ENCODE measurements around the gene DGKI. TPM values are rescaled to one million over a fixed set of nuclear protein-coding genes. Genes with fewer than 3 reads are reported as not detected.

Gene DGKI
- total RNA-seq, 2 donors from 2014 or later = 4.4 to 5.9 TPM

GRCh38 chr7:137579913-137580640 lies 266.7 kb downstream of the DGKI start:
- H3K27me3 ChIP-seq = no peaks in the 10 kb centered on the region
- H3K36me3 ChIP-seq = no peaks in the 10 kb centered on the region
- no peaks in the 10 kb centered on the region for H3K4me1 ChIP-seq
- no peak overlapping the region for H3K4me3 ChIP-seq
- no peak overlapping the region for H3K27ac ChIP-seq
- TF ChIP-seq CTCF (IDR thresholded peaks at IDR 0.05) = no peak
- DNase-seq (ENCODE audit: low spot score) = no peak
- H3K9me3 ChIP-seq = no peaks in the 10 kb centered on the region

GRCh38 chr7:137578541-137578940 lies 268.2 kb downstream of the DGKI start:
- no peak for TF ChIP-seq CTCF (IDR thresholded peaks at IDR 0.05)
- H3K4me3 ChIP-seq = no peak overlapping the region
- DNase-seq (ENCODE audit: low spot score) = no peak
- H3K4me1 ChIP-seq = no peaks in the 10 kb centered on the region
- no peaks in the 10 kb centered on the region for H3K36me3 ChIP-seq
- no peak overlapping the region for H3K27ac ChIP-seq
- H3K27me3 ChIP-seq = no peaks in the 10 kb centered on the region
- no peaks in the 10 kb centered on the region for H3K9me3 ChIP-seq

- Histone ChIP-seq H3K4me3 (no peak overlapping the region), H3K27ac (no peak overlapping the region), H3K36me3 (no peaks in the 10 kb centered on the region), H3K9me3 (no peaks in the 10 kb centered on the region), H3K4me1 (no peaks in the 10 kb centered on the region), H3K27me3 (no peaks in the 10 kb centered on the region)
- no peak for DNase-seq (ENCODE audit: low spot score)
- TF ChIP-seq CTCF (IDR thresholded peaks at IDR 0.05) = no peak
Measured at GRCh38 chr7:137577184-137577583, 269.6 kb downstream of the DGKI start.

GRCh38 chr7:137576481-137576880 lies 270.3 kb downstream of the DGKI start:
- TF ChIP-seq CTCF (IDR thresholded peaks at IDR 0.05) = no peak

GRCh38 chr7:137574812-137575211 lies 272.0 kb downstream of the DGKI start:
- no peak overlapping the region for H3K27ac ChIP-seq
- no peak overlapping the region for H3K4me3 ChIP-seq
- no peak for TF ChIP-seq CTCF (IDR thresholded peaks at IDR 0.05)
- H3K4me1 ChIP-seq = no peaks in the 10 kb centered on the region
- no peaks in the 10 kb centered on the region for H3K36me3 ChIP-seq
- no peak for DNase-seq (ENCODE audit: low spot score)
- no peaks in the 10 kb centered on the region for H3K27me3 ChIP-seq
- H3K9me3 ChIP-seq = no peaks in the 10 kb centered on the region

More at GRCh38 chr7:137576481-137576880, 270.3 kb downstream of the DGKI start:
- Histone ChIP-seq H3K4me3 (no peak overlapping the region), H3K27ac (no peak overlapping the region), H3K4me1 (no peaks in the 10 kb centered on the region), H3K36me3 (no peaks in the 10 kb centered on the region), H3K9me3 (no peaks in the 10 kb centered on the region), H3K27me3 (no peaks in the 10 kb centered on the region)
- DNase-seq (ENCODE audit: low spot score) = no peak
